IPS DF 4.7 (cell line): ENCODE results near the gene NOC2L.

Experiments used
- DNase-seq: peaks from one replicate; pipeline ENCODE4 v3.0.0-alpha.2; 2013; ENCODE audit warnings: low spot score; ENCODE audit errors: extremely low read depth

NOC2L gene

DNA sequence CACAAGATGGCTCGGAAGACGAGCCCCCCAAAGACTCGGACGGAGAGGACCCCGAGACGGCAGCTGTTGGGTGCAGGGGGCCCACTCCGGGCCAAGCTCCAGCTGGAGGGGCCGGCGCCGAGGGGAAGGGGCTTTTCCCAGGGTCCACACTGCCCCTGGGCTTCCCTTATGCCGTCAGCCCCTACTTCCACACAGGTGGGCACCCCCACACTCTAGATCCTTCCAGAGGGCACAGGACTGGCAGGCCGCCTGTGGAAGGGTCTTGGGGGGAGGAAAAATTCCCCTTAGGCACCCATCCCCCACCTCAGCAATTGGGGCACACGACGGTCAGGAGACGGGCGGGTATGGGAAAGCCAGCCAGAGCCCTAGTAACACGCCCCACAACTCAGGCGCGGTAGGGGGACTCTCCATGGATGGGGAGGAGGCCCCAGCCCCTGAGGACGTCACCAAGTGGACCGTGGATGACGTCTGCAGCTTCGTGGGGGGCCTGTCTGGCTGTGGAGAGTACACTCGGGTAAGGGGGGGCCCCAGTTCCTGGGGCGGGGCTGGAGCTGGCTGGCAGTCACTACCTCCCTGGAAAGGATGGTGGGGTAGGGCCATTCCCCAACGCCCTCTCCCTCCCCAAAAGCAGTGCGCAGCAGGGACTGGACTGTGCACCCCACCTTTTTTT, 16.1 kb downstream of the NOC2L start:
- DNase-seq = no peak

DNA sequence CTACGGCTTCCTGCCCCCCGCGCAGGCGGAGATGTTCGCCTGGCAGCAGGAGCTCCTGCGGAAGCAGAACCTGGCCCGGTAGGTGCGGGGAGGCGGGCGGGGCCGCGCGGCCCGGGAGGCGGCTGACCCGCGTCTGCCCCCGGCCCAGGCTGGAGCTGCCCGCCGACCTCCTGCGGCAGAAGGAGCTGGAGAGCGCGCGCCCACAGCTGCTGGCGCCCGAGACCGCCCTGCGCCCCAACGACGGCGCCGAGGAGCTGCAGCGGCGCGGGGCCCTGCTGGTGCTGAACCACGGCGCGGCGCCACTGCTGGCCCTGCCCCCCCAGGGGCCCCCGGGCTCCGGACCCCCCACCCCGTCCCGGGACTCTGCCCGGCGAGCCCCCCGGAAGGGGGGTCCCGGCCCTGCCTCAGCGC, 16.6 kb downstream of the NOC2L start:
- no peak for DNase-seq

DNA sequence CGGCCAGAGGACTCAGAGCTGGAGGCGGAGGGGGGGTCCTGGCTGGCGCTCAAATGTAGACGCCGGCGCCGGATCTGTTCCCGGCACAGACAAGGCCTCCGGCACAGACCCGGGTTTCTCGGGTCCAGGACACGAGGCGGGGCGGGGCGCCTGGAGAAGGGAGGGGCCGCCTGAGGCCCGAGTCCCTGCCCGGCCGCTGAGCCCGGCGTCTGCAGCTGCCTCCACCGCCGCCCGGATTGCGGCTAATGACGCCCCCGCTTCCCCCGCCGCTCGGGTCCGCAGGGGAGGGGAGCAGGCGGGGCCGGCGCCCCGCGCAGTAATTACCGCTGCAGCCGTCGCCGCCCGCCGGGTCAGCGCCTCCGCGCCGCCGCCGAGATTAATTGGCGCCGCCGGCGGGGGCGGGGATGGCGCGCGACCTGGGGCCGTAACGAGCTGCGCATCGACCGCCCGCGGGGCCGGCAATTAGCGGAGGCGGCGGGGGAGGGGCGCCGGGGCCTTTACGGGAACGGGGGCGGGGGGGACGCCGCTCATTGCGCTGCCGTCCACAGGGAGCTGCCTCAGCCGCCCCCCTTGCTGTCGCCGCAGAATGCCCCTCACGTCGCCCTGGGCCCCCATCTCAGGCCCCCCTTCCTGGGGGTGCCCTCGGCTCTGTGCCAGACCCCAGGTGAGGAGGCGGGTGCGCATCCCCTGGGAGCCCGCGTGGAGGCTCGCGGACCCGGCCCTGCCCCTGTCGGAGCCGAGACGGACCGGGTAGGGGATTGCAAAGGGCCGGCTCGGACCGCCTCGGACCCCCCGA, 17.3 kb downstream of the NOC2L start:
- no peak for DNase-seq

DNA sequence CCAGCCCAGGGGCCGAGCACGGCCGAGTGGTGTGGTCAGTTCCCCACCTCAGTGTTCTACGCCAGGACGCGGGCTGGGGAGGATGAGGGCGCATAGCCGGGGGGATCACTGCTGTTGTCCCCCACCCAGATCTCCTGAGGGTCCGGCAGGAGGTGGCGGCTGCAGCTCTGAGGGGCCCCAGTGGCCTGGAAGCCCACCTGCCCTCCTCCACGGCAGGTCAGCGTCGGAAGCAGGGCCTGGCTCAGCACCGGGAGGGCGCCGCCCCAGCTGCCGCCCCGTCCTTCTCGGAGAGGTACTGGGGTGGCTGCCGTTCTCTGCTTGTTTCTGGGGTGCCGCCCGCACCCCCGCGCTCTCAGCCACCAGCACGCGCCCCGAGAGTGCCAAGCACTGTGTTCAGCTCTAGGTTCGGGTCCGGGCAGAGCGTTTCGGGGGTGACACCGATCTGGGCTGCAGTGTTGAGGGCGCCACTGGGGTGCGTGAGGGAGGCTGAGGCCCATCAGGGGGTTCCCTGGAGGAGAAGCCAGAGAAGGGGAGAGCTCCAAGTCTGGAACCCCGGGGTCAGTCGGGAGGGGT, 18.0 kb downstream of the NOC2L start:
- DNase-seq = no peak

DNA sequence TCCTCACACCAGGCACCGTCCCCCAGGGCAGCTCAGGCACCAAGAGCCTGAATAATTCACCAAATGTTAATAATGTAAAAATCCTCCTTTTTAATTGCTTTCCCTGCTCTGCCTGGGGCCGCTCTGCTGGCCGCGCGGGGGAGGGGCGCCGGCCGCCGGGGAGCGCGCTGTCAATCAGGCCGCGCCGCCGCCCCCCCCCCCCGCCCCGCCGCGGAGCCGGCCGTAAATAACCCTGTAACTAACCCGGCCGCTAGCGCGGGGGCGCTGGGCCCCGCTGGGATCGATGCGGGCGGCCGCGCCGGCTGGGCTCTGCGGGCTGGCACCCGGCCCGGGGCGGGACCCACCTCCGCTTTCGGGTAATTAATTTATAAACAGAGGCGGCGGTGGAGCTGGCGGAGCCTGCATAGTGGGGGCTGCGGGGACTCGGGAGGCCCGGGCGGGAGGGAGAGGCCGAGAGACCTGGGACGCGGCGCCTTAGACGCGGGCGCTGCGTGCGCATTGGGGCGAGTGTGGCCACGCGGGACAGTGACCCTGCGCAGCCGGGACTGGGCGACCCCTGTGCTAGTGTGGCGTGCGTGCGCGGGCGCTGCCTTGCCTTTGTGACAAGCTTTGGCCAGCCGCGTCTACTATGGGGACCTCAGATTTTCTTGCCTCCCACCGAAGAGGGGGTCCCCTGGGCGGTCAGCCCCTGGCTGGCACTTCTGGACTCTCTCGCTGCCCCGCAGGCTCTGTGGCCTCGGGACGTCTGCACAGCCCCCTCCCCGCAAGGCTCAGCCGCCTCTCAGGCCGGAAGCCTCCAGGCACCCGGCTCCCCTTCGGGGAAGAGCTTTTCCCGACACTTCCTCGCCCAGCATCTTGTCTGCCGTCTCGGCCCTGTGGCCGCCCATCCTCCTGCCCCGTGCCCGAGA, 18.7 kb downstream of the NOC2L start:
- DNase-seq = no peak

DNA sequence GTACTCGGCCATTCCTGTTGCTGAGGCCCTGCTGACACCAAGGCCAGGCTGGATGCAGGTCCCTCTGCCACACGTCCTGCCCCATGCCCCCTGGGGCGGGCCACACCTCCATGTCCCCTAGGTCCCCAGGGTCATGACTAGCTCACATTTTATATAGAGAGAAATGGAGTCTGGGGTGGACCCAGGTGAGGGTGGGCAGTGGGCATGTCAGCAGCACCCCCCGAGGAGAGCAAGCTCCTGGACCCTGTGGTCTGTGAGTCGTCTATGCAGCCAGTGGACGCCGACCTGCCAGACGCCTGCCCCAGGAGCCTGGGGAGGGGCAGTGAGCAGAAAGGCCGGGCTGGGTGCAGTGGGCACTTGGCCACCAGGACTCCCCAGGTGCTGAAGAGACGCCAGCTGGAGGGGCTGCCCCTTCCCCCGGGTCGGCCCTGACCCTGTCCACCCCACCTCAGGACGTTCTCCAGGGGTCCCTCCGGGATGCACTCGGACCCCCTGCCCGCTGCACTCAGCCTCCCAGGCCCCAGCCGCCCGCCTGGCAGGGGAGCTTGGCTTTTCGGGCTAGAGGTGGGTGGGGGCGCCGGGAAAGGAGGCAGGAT, 19.4 kb downstream of the NOC2L start:
- DNase-seq = no peak

DNA sequence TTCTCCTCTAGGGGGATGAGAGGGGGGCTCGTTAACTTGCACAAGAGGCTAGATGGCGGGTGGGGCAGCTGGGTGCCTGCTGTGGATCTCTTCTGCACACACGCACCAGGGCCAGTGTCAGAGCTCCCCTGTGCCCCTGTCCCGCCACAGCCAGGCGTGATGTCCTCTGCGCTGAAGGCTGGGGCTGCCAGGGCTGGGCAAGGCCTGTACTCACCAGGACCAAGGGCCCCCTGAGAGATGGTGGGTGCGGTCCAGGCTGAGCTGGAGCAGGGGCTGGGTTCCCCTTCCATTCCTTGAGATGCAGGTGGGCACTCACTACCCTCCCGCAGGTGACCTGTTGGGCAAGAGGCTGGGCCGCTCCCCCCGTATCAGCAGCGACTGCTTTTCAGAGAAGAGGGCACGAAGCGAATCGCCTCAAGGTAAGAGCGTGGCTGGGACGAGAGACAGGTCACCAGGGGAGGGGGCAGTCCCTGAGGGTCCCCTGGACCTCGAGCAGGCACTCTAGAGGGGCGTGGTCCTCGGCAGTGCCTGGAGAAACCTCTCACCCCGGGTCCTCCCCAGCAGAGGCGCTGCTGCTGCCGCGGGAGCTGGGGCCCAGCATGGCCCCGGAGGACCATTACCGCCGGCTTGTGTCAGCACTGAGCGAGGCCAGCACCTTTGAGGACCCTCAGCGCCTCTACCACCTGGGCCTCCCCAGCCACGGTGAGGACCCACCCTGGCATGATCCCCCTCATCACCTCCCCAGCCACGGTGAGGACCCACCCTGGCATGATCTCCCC, 20.2 kb downstream of the NOC2L start:
- DNase-seq = no peak

DNA sequence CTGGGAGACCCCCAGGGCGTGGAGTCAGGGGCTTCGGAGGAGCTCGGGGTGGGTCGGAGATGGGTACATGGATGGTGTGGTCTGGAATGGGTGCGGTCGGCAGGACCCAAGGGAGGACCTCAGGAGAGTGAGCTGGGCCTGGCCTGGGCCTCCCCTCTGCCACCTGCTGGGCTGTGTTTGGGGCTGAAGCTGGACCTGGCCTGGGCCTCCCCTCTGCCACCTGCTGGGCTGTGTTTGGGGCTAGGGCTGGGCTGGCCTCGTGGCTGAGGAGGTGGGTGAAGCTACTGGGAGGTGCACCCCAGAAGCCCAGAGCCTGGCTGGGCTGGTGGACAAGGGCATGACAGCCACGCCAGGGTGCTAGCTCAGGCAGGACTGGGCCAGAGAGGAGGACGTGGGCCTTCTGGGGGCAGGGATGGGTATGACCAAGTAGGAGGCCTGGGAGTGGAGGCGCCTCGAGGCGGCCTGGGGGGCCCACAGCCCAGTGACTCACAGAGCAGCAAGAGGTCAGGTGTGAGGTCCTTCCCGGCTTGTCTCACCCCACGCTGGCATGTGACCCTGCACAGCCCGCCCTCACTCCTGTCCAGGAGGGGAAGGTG, 20.9 kb downstream of the NOC2L start:
- no peak for DNase-seq

DNA sequence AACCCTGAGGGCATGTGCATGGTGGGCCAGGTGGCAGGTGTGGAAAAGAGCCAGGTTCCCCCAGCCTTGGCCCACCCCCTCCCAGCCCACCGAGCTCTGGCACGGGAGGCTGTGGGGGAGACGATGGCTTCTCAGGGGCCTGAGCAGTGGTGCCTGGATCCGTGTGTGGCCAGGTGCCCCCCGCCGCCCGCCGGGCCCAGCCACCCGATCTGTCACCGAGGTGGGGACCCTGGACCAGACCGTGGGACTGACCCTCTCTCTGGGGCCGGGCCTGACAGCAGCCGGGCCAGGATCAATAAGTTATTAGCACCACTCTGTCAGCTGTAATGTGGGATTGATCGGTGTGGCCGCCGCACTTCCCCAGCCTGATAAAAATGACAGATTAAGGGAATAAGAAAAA, 21.5 kb downstream of the NOC2L start:
- DNase-seq = no peak

DNA sequence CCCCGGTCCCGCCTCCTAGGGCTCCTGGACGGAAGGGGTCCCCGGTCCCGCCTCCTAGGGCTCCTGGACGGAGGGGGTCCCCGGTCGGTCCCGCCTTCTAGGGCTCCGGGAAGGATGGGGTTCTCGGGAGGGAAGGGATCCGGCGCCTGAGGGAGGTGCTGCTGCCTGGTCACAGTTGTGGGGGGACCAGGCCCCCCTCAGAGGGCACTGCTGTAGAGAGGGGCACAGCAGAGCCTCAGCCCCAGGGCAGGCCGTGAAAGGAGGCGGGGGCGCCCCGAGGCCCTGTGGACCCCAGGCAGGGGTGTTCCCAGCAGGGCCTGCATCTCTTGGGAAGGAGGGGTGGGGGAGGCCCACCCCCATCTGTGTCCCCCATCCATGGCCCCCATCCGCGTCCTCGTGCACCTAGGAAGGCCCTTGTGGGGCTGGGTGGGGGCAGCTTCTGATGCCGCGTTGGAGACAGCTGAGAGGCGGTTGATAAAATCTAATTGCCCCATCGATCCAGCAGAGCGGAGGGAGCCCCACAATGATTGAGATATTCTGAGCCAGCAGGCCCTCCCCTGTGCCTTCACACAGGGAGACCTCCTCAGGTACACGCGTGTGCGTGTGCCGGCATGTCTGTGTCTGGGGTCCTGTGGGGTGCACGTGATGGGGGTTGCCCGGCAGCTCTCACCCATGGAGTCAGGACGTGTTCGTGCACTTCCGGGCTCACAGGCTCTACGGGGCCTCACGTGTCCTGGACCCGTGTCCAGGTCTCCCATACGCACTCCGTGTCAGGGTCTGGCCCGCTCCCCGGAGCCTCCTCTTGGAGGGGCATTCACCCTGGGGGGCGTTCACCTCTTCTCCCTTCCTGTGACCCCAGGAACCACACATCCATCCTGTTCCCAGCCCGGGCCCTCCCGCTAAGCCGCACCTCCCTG, 22.4 kb downstream of the NOC2L start:
- no peak for DNase-seq

DNA sequence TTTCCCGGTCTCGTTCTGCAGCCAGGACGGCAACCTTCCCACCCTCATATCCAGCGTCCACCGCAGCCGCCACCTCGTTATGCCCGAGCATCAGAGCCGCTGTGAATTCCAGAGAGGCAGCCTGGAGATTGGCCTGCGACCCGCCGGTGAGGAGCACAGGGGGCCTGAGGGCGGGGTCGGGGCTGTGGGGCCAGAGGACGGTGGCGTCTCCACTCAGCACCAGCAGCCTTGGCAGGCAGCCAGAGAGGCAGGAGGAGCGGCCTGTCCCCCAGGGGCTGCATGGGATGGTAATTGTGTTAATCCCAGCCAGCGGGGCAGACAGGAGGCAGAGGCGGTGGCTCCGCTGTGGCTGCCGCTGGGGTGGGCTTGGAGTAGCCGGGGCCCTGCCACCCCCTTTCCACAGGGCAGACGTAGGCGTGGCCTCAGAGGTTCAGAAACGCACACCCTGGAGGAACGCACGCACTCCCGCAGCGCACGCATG, 23.3 kb downstream of the NOC2L start:
- DNase-seq = no peak

DNA sequence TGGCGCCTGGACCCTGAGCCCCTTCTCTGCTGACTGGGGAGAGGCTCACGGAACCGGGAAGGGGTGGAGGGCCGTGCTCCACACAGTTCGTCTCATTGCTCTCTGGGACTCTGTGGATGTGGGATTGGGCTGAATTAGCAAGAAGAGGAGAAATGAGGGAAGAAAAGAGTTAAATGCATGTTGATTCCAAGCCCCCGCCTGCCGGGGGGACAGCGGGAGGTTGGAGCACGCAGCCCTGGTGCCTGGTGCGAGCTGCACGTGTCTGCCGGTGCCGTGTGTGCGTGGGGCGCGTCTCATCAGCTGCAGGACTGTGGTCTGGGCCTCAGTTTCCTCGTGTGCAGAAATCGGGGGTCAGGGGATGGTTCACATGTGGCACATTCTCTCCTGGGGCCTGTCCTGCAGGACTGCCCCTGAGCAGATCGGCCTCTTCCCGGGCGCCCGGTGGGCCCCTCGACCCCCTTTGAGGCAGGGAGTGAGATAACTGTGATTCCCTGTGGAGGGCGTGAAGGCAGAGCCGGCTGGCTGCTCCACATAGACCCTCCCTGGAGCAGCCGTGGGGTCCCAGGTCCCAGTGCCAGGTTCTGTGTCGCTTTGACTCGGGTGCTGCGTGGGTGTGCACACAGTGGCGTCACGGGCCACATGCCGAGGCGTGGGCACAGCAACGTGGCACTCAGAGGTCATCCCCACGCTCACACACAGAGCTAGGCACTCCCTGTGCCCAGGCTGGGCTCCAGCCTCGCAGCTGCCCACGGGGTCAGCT, 23.9 kb downstream of the NOC2L start:
- no peak for DNase-seq

DNA sequence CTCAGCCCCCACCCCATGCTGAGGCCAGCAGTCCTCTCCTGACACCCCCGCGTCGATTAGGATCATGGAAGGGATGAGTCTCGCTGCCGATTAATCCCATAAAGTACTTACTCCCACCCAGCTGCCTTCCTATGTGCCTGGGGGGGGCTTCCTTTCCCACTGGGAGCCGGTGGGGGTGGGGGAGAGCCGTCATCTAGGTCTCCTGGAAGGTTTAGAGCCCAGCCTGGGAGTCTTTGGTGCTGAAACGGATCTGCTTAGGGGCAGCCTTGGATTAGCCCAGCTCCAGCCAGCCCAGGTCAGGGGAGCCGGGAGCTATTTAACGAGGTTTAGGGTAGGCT, 25.5 kb downstream of the NOC2L start:
- no peak for DNase-seq

DNA sequence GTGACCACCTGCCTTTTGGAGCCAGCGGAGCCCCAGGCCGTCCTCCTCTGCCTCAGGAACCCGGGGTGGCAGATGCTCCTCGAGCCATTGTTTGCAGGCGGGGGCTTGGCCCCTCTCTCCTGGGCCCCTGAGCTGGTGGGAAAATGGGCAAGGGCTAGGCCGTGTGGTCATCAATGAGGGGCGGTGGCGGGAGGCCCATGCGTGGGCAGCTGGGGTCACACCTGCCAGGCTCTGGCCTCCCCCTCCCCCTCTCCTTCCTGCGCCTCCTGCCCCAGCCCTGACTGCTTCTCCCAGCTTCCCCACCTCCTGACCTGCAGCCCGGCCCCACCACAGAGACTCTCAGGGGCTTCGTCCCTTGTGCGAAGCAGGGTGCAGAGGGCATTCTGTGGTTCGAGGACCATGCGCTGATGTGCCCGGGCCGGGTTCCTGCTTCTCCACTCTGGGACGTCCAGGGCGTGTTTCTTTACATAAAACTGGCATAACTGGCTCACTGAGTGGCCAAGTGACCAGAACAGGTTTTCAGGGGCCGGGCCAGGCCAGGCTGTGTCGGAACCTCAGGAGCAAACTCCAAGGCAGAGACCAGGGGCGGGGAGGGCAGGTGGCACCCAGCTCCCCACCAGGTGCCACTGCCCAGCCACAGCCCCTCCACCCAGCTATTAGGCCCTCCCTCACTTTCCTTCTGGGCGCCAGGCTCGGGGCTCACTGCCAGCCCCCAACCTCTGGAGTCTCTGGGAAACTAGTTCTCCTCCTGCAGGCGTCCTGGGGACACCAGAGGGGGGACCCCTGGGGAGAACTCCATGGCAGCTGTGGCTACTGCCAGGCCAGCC, 26.1 kb downstream of the NOC2L start:
- no peak for DNase-seq

DNA sequence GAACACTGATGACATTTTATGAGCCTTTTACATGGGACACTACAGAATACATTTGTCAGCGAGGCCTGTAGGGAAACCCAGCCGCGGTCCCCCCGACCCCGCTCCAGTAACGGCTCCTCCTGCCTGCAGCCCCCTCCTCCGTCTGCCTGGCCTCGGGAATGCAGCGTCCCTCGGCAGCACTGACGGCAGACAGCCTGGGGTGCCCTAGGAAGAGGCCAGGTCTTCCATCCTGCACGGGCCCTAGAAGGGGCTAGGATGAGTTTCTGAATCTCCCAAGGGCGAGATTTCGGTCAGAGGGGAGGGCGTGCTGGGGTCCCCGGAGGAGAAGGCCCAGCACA, 26.9 kb downstream of the NOC2L start:
- no peak for DNase-seq

DNA sequence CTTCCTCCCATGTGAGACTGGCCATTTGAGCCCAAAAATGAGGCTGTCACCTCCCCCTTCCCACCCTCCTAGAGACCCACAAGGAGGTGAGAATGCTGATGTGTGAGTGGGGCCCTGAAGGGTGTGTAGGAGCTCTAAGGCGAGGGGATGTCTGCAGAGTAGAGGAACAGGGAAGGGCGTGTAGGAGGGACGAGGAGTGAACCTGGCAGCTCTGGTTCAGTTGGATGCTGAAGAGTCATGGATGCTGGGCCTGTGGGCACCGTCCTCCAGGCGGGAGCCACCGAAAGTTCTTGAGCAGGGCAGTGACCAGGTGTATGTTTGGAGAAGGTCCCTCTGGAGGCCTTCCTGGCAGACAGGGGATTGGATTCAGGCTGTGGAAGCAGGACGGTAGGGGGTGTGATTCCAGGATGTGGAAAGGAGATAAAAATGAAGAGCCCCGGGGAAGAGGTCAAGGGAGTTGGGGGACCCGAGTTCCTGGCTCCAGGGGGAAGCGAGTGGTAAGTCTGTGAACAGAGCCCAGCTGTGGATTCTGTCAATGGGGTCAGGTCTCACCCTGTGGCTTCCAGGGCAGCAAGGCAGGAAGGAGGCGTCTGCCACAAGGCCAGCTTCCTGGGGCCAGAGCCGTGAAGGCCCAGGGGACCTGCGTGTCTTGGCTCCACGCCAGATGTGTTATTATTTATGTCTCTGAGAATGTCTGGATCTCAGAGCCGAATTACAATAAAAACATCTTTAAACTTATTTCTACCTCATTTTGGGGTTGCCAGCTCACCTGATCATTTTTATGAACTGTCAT, 27.5 kb downstream of the NOC2L start:
- DNase-seq = no peak

DNA sequence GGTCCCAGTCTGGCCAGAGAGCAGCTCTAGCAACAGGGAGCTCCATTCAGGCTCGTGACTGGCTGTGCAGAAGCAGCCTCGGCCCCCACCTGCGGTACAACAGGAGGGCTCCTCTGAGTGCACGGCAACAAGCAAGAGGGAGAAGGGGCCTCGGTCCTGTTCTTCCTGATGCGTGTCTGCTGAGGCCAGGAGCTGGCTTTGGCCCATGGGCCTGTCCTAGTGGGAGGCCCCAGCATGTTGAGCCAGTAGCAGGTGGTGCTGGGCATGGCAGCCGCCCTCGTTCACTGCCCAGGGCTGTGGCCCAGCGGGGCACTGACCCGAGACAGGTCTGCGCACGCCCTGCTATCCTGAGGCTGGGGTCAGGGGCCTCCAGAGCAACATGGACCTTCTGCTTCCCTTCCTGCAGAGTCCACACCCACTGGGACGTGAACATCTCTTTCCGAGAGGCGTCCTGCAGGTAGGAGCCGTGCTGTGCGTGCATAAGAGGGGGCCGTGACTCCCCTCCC, 28.4 kb downstream of the NOC2L start:
- DNase-seq = no peak
